GM18867 (cell line): Measurements from ENCODE around the gene TARBP2.
A peak's percentile ranks its signal among the peaks of the same experiment; 100 is the strongest.
"Not testable (repeated sequence)": the region's sequence is repeated elsewhere in the genome, so short reads cannot be mapped to it uniquely, and the experiment has no call there.

ENCODE experiments used
- ATAC-seq: cut with Tn5 transposase; IDR thresholded peaks from one replicate; pipeline ENCODE4 v1.9.1; 2021; ENCODE audit warnings: mild to moderate bottlenecking, moderate library complexity; ENCODE audit not compliant: unreplicated experiment

Gene TARBP2

GRCh38 chr12:53510181-53510812, 9.2 kb downstream of the TARBP2 start:
- no peak for ATAC-seq

GRCh38 chr12:53513712-53514410, 12.8 kb downstream of the TARBP2 start:
- no peak for ATAC-seq

- no peak for ATAC-seq
Observed at GRCh38 chr12:53514628-53515290, 13.7 kb downstream of the TARBP2 start.

- no peak for ATAC-seq
Observed at GRCh38 chr12:53515291-53515680, 14.2 kb downstream of the TARBP2 start.

GRCh38 chr12:53516758-53517455, 15.8 kb downstream of the TARBP2 start:
- ATAC-seq = no peak

GRCh38 chr12:53518381-53518780, 17.3 kb downstream of the TARBP2 start:
- ATAC-seq = no peak

GRCh38 chr12:53523131-53523530, 22.0 kb downstream of the TARBP2 start:
- no peak for ATAC-seq

- no peak for ATAC-seq
Observed at GRCh38 chr12:53524476-53524875, 23.4 kb downstream of the TARBP2 start.

- ATAC-seq = no peak
Observed at GRCh38 chr12:53530061-53530460, 29.0 kb downstream of the TARBP2 start.

GRCh38 chr12:53530920-53531319, 29.8 kb downstream of the TARBP2 start:
- no peak for ATAC-seq

GRCh38 chr12:53532021-53532420, 30.9 kb downstream of the TARBP2 start:
- no peak for ATAC-seq

- ATAC-seq = no peak
Observed at GRCh38 chr12:53532524-53533445, 31.7 kb downstream of the TARBP2 start.

GRCh38 chr12:53533471-53533870, 32.4 kb downstream of the TARBP2 start:
- ATAC-seq = no peak

- ATAC-seq = no peak
Observed at GRCh38 chr12:53536962-53537361, 35.9 kb downstream of the TARBP2 start.

GRCh38 chr12:53538209-53538689, 37.2 kb downstream of the TARBP2 start:
- no peak for ATAC-seq

GRCh38 chr12:53539526-53539925, 38.4 kb downstream of the TARBP2 start:
- no peak for ATAC-seq

- peak; percentile 68 for ATAC-seq
Observed at GRCh38 chr12:53543539-53543938, 42.5 kb downstream of the TARBP2 start.

- not testable (repeated sequence) for ATAC-seq
Observed at GRCh38 chr12:53548354-53548753, 47.3 kb downstream of the TARBP2 start.

GRCh38 chr12:53550131-53550530, 49.0 kb downstream of the TARBP2 start:
- ATAC-seq = not testable (repeated sequence)

GRCh38 chr12:53550595-53550994, 49.5 kb downstream of the TARBP2 start:
- no peak for ATAC-seq
